GM18870 (cell line): ENCODE measurements around the gene MYL3.

Experiments
- ATAC-seq: cut with Tn5 transposase; IDR thresholded peaks from one replicate; pipeline ENCODE4 v1.9.1; 2021; ENCODE audit warnings: moderate library complexity; ENCODE audit not compliant: unreplicated experiment

The MYL3 gene

GRCh38 chr3:46851364-46852333 is 11.6 kb downstream of the MYL3 start:
- no peak for ATAC-seq

- ATAC-seq = no peak
These were observed 12.8 kb downstream of the MYL3 start for GRCh38 chr3:46850468-46850779.

- no peak for ATAC-seq
These were observed 13.4 kb downstream of the MYL3 start for GRCh38 chr3:46849686-46850467.

GRCh38 chr3:46849045-46849631 is 14.1 kb downstream of the MYL3 start:
- no peak for ATAC-seq

- ATAC-seq = no peak
These were observed 14.8 kb downstream of the MYL3 start for GRCh38 chr3:46848271-46849044.

GRCh38 chr3:46847744-46848143 is 15.5 kb downstream of the MYL3 start:
- ATAC-seq = no peak

GRCh38 chr3:46846624-46847542 is 16.4 kb downstream of the MYL3 start:
- no peak for ATAC-seq

- no peak for ATAC-seq
These were observed 17.2 kb downstream of the MYL3 start for GRCh38 chr3:46845860-46846623.

GRCh38 chr3:46845397-46845859 is 17.8 kb downstream of the MYL3 start:
- ATAC-seq = no peak

- no peak for ATAC-seq
These were observed 18.3 kb downstream of the MYL3 start for GRCh38 chr3:46844881-46845312.

GRCh38 chr3:46844397-46844796 is 18.8 kb downstream of the MYL3 start:
- no peak for ATAC-seq

- no peak for ATAC-seq
These were observed 19.7 kb downstream of the MYL3 start for GRCh38 chr3:46843508-46843907.

GRCh38 chr3:46840491-46840890 is 22.8 kb downstream of the MYL3 start:
- ATAC-seq = no peak

- no peak for ATAC-seq
These were observed 24.9 kb downstream of the MYL3 start for GRCh38 chr3:46838301-46838700.

GRCh38 chr3:46835491-46835890 is 27.8 kb downstream of the MYL3 start:
- ATAC-seq = no peak

- ATAC-seq = no peak
These were observed 28.2 kb downstream of the MYL3 start for GRCh38 chr3:46835054-46835453.

- no peak for ATAC-seq
These were observed 29.6 kb downstream of the MYL3 start for GRCh38 chr3:46833346-46834300.

GRCh38 chr3:46831841-46832240 is 31.4 kb downstream of the MYL3 start:
- ATAC-seq = no peak
